ENCODE measurements around the gene OR5L2. TPM values are rescaled to one million over a fixed set of nuclear protein-coding genes. Genes with fewer than 3 reads are reported as not detected.

Gene OR5L2
- total and polyA plus RNA-seq, 9 of the 15 experiments (the other 6 are each of a cell fraction or from before 2014, with no cell fraction given): not detected

DNA sequence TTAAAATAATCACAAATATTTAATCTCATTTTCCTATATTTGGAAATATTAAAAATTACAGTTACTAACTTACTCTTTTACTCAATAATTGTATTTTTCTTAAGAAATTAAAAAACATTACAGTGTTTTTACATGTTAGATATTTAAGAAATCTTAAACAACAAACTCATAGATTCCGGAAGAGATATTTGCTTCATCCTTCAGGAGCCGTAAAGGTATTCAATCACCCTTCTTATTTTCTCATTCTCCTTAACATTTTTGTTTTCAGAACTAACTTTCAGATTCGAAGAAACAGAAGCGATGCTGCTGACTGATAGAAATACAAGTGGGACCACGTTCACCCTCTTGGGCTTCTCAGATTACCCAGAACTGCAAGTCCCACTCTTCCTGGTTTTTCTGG is 7.7 kb upstream of the OR5L2 start, which contains the start of gene OR5D18:
TSS of gene OR5D18 (plus strand) at position 301 of the 400 bp plus-strand sequence. CDS start at position 301, 0 bp downstream.
- FAIRE-seq: no peak
- no peak for TF ChIP-seq NFRKB (IDR thresholded peaks at IDR 0.05; ENCODE audit: low read depth)
- no peak for TF ChIP-seq SETDB1 (IDR thresholded peaks at IDR 0.05; ENCODE audit: low read length)
- TF ChIP-seq POLR2AphosphoS5 (IDR thresholded peaks at IDR 0.05; ENCODE audit: control insufficient read depth, insufficient read depth, low read depth, low read length): no peak
- no peak for TF ChIP-seq KAT7 (CRISPR knock-in tag; IDR thresholded peaks at IDR 0.05; ENCODE audit: borderline replicate concordance)
- no peak for TF ChIP-seq ASH1L (IDR thresholded peaks at IDR 0.05; ENCODE audit: borderline replicate concordance, low read depth, partially characterized antibody)
- no peak for TF ChIP-seq FOXP1 (CRISPR knock-in tag; IDR thresholded peaks at IDR 0.05)
- no peak for TF ChIP-seq ZNF668 (CRISPR knock-in tag; IDR thresholded peaks at IDR 0.05)
- TF ChIP-seq SMAD1 (IDR thresholded peaks at IDR 0.05; ENCODE audit: low read depth, low read length, partially characterized antibody): no peak
- TF ChIP-seq MTA3 (IDR thresholded peaks at IDR 0.05; ENCODE audit: borderline replicate concordance): no peak
- TF ChIP-seq HCFC1 (IDR thresholded peaks at IDR 0.05; ENCODE audit: low read depth, low read length): no peak
- no peak for TF ChIP-seq ZNF79 (CRISPR knock-in tag; IDR thresholded peaks at IDR 0.05; ENCODE audit: low read depth)
- no peak for TF ChIP-seq HDAC6 (IDR thresholded peaks at IDR 0.05; ENCODE audit: low read depth, low read length)
- TF ChIP-seq, protein P1, sequence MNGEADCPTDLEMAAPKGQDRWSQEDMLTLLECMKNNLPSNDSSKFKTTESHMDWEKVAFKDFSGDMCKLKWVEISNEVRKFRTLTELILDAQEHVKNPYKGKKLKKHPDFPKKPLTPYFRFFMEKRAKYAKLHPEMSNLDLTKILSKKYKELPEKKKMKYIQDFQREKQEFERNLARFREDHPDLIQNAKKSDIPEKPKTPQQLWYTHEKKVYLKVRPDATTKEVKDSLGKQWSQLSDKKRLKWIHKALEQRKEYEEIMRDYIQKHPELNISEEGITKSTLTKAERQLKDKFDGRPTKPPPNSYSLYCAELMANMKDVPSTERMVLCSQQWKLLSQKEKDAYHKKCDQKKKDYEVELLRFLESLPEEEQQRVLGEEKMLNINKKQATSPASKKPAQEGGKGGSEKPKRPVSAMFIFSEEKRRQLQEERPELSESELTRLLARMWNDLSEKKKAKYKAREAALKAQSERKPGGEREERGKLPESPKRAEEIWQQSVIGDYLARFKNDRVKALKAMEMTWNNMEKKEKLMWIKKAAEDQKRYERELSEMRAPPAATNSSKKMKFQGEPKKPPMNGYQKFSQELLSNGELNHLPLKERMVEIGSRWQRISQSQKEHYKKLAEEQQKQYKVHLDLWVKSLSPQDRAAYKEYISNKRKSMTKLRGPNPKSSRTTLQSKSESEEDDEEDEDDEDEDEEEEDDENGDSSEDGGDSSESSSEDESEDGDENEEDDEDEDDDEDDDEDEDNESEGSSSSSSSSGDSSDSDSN (IDR thresholded peaks at IDR 0.05; ENCODE audit: borderline replicate concordance in 1 of 2, low read depth in 2 of 2, low read length in 2 of 2): no peak
- TF ChIP-seq, protein P2, sequence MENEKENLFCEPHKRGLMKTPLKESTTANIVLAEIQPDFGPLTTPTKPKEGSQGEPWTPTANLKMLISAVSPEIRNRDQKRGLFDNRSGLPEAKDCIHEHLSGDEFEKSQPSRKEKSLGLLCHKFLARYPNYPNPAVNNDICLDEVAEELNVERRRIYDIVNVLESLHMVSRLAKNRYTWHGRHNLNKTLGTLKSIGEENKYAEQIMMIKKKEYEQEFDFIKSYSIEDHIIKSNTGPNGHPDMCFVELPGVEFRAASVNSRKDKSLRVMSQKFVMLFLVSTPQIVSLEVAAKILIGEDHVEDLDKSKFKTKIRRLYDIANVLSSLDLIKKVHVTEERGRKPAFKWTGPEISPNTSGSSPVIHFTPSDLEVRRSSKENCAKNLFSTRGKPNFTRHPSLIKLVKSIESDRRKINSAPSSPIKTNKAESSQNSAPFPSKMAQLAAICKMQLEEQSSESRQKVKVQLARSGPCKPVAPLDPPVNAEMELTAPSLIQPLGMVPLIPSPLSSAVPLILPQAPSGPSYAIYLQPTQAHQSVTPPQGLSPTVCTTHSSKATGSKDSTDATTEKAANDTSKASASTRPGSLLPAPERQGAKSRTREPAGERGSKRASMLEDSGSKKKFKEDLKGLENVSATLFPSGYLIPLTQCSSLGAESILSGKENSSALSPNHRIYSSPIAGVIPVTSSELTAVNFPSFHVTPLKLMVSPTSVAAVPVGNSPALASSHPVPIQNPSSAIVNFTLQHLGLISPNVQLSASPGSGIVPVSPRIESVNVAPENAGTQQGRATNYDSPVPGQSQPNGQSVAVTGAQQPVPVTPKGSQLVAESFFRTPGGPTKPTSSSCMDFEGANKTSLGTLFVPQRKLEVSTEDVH (IDR thresholded peaks at IDR 0.05; ENCODE audit: low read depth, partially characterized antibody): no peak
- no peak for TF ChIP-seq ZNF23 (CRISPR knock-in tag; IDR thresholded peaks at IDR 0.05)
- TF ChIP-seq SRSF7 (optimal IDR thresholded peaks at IDR 0.05; ENCODE audit: low read depth, low read length): no peak
- TF ChIP-seq KDM2B (CRISPR knock-in tag; IDR thresholded peaks at IDR 0.05): no peak
- intact Hi-C loops (cut with micrococcal nuclease) (no loop called here), in situ Hi-C loops (cut with MboI) (no loop called here)
- Histone ChIP-seq H3K27ac (ENCODE audit: extremely low read depth, low read depth, low read length) (no peak within 1 kb of the TSS), H3K79me2 (ENCODE audit: control insufficient read depth, insufficient read depth, low read length) (no peaks in the 10 kb centered on the region), H3K4me1 (replicated peaks in 1 of 2; ENCODE audit: control insufficient read depth in 2 of 2, insufficient read depth in 2 of 2, low read length in 2 of 2) (no peaks in the 10 kb centered on the region), H3K27me3 (ENCODE audit: control insufficient read depth in 2 of 2, insufficient read depth in 2 of 2, low read length in 2 of 2) (no peaks in the 10 kb centered on the region), H3K9me3 (replicated peaks; ENCODE audit: control insufficient read depth, insufficient read depth, low read depth, low read length) (no peaks in the 10 kb centered on the region), H4K20me1 (replicated peaks; ENCODE audit: control insufficient read depth, insufficient read depth, low read length) (no peaks in the 10 kb centered on the region), H3K9me1 (ENCODE audit: control insufficient read depth, insufficient read depth, low read length) (no peaks in the 10 kb centered on the region), H3K4me2 (ENCODE audit: insufficient read depth, low read length) (no peak within 1 kb of the TSS), H3K9ac (ENCODE audit: insufficient read depth in 1 of 2, low read depth in 2 of 2, low read length in 2 of 2) (no peak within 1 kb of the TSS), H3K36me3 (ENCODE audit: control insufficient read depth, insufficient read depth, low read length) (no peaks in the 10 kb centered on the region), H3K4me3 (no peak within 1 kb of the TSS), H2AFZ (ENCODE audit: low read depth, low read length) (no peak within 1 kb of the TSS)
- no peak for DNase-seq (ENCODE audit: extremely low read depth in 1 of 4, low spot score in 3 of 4)
- ChIA-PET POLR2A (no interaction called here), CTCF (ENCODE audit: low intra/inter-chr PET ratio) (no interaction called here)
- WGBS (ENCODE audit: insufficient coverage, low coverage, missing lambda C conversion rate): 6% methylated on average over 5 of the region's 5 CpGs
- no peak for ATAC-seq
- no TSS peak for BruUV-seq (replicated peaks)
